Measurements from ENCODE around the gene FGFBP1. TPM values are rescaled to one million over a fixed set of nuclear protein-coding genes. Genes with fewer than 3 reads are reported as not detected.

The FGFBP1 gene
- total and polyA plus RNA-seq, 2 of the 4 experiments (the other 2 are of a cell fraction), result under 0.01 TPM; not detected in 1

GRCh38 chr4:15901007-15901406 is 37.5 kb downstream of the FGFBP1 start:
- intact Hi-C loops (cut with micrococcal nuclease), result no loop called here
- H4K8ac ChIP-seq (ENCODE audit: low read depth in 2 of 2, low read length in 2 of 2), result no peak overlapping the region
- ChIA-PET CTCF (no interaction called here), POLR2A (ENCODE audit: unreplicated experiment) (no interaction called here)
- H3K27me3 ChIP-seq (ENCODE audit: control insufficient read depth, insufficient read depth, low read length), result peaks cover 58% of the 10 kb centered on the region
- no peaks in the 10 kb centered on the region for H3K79me1 ChIP-seq (ENCODE audit: low read depth in 1 of 2, low read length in 2 of 2)
- no peak overlapping the region for H3K9ac ChIP-seq (ENCODE audit: low read depth, low read length)
- H2BK20ac ChIP-seq (ENCODE audit: low read depth, low read length), result no peak overlapping the region
- no TSS peak for BruUV-seq (replicated peaks)
- WGBS, 2 experiments (ENCODE audit: extremely low coverage in 2 of 2, insufficient read length in 1 of 2), result 60% methylated on average over 1 of the region's 3 CpGs; no CpG with 5 or more reads in 1 of the 2 experiments
- H2BK15ac ChIP-seq (ENCODE audit: low read depth, low read length), result no peak overlapping the region
- H3K4me2 ChIP-seq (ENCODE audit: low read depth, low read length), result no peak overlapping the region
- no peak overlapping the region for H4K5ac ChIP-seq (ENCODE audit: low read depth, low read length)
- no peak overlapping the region for H2BK5ac ChIP-seq (ENCODE audit: low read depth, low read length, poor library complexity, severe bottlenecking)
- in situ Hi-C loops (cut with MboI; ENCODE audit: low sequenced_read_pairs), result no loop called here
- no peak for TF ChIP-seq RCOR1 (IDR thresholded peaks at IDR 0.05; ENCODE audit: insufficient replicate concordance, low read length)
- no peak for TF ChIP-seq FOS (IDR thresholded peaks at IDR 0.05; ENCODE audit: low read depth, low read length)
- TF ChIP-seq CEBPB (IDR thresholded peaks at IDR 0.05; ENCODE audit: low read depth, low read length), result no peak
- no peak for TF ChIP-seq CHD1 (IDR thresholded peaks at IDR 0.05; ENCODE audit: low read depth, low read length)
- no peak for TF ChIP-seq MAFK (IDR thresholded peaks at IDR 0.05; ENCODE audit: low read depth, low read length)
- TF ChIP-seq CTCF (conservative IDR thresholded peaks at IDR 0.05; ENCODE audit: low read depth, low read length), result no peak
- TF ChIP-seq BHLHE40 (IDR thresholded peaks at IDR 0.05; ENCODE audit: low read depth, low read length), result no peak
- TF ChIP-seq ELK1 (IDR thresholded peaks at IDR 0.05; ENCODE audit: borderline replicate concordance, low read depth, low read length), result no peak
- no peak for TF ChIP-seq MAZ (IDR thresholded peaks at IDR 0.05; ENCODE audit: borderline replicate concordance, low read depth, low read length)
- TF ChIP-seq POLR2A (IDR thresholded peaks at IDR 0.05; ENCODE audit: low read depth, low read length), result no peak
- no peak for TF ChIP-seq NFE2L2 (IDR thresholded peaks at IDR 0.05; ENCODE audit: low read depth, low read length)
- TF ChIP-seq USF2 (IDR thresholded peaks at IDR 0.05; ENCODE audit: low read depth, low read length), result no peak
- no peak for TF ChIP-seq SMC3 (IDR thresholded peaks at IDR 0.05; ENCODE audit: low read depth, low read length)
- TF ChIP-seq RFX5 (IDR thresholded peaks at IDR 0.05; ENCODE audit: low read depth, low read length), result no peak
- no peak for TF ChIP-seq MXI1 (IDR thresholded peaks at IDR 0.05; ENCODE audit: borderline replicate concordance, low read depth, low read length)
- no peak for TF ChIP-seq RAD21 (IDR thresholded peaks at IDR 0.05; ENCODE audit: low read length)
- dilution Hi-C loops (cut with HindIII; ENCODE audit: low sequenced_read_pairs, unreplicated experiment), result no loop called here
- H3K56ac ChIP-seq (ENCODE audit: extremely low read depth, insufficient read depth, low read length), result no peak overlapping the region
- H3K4ac ChIP-seq (ENCODE audit: low read depth, low read length), result no peak overlapping the region
- no peak for DNase-seq
- no peak for ATAC-seq (ENCODE audit: low read depth)
- H3K4me1 ChIP-seq (ENCODE audit: control insufficient read depth, insufficient read depth, low read length), result no peaks in the 10 kb centered on the region
- peaks cover 6% of the 10 kb centered on the region for H3K9me3 ChIP-seq (ENCODE audit: control insufficient read depth, insufficient read depth, low read length)
- no peaks in the 10 kb centered on the region for H4K20me1 ChIP-seq (ENCODE audit: insufficient read depth, low read length)
- H3K36me3 ChIP-seq (ENCODE audit: control insufficient read depth, insufficient read depth, low read length), result no peaks in the 10 kb centered on the region
- H3K4me3 ChIP-seq (ENCODE audit: insufficient read depth, low read depth, low read length), result no peak overlapping the region
- no peak overlapping the region for H3K27ac ChIP-seq (ENCODE audit: insufficient read depth, low read length)
- no peak overlapping the region for H2AK9ac ChIP-seq (replicated peaks; ENCODE audit: low read depth, low read length, poor library complexity)
- H4K91ac ChIP-seq (ENCODE audit: insufficient read depth, low read depth, low read length), result no peak overlapping the region
- no peak overlapping the region for H2BK120ac ChIP-seq (ENCODE audit: low read depth, low read length)
- no peak overlapping the region for H2AK5ac ChIP-seq (ENCODE audit: low read depth, low read length)
- no peak overlapping the region for H3K23ac ChIP-seq (ENCODE audit: low read depth, low read length)
- H3K9me1 ChIP-seq (ENCODE audit: insufficient read depth, low read length), result no peaks in the 10 kb centered on the region
- no peak overlapping the region for H2AFZ ChIP-seq (replicated peaks; ENCODE audit: low read length, poor library complexity)
- H3K18ac ChIP-seq (ENCODE audit: low read depth, low read length), result no peak overlapping the region
- H3K14ac ChIP-seq (replicated peaks; ENCODE audit: low read depth, low read length), result no peak overlapping the region

Measured in IMR-90 (cell line).